Gastrocnemius medialis (tissue), 4 donors: ENCODE measurements around the gene MTREX. TPM values are rescaled to one million over a fixed set of nuclear protein-coding genes. Genes with fewer than 3 reads are reported as not detected.
A peak's percentile ranks its signal among the peaks of the same experiment; 100 is the strongest.

Experiments
- ATAC-seq, 2 donors: fragments of 150-250 bp; one replicate each; pipeline ENCODE4 v1.9.1; 2016
- DNase-seq, 2 donors: peaks; one replicate each; pipeline ENCODE4 v3.0.0-alpha.2; 2019
- H3K27ac ChIP-seq, 4 donors: fragments of 200-600 bp; sonication (generic); 1 replicate in 1 of 4; 2 replicates in 3 of 4; pipeline ENCODE4 v1.5.1; 2016 to 2018; ENCODE audit warnings: mild to moderate bottlenecking in 2 of 4, moderate library complexity in 1 of 4
- H3K27me3 ChIP-seq, 3 donors: fragments of 200-600 bp; sonication (generic) in 2 of 3; 1 replicate in 1 of 3; 2 replicates in 2 of 3; pipeline versions ENCODE4 v1.5.1 to v1.6.0; 2016 to 2019; ENCODE audit warnings: mild to moderate bottlenecking in 1 of 3, moderate library complexity in 1 of 3
- H3K36me3 ChIP-seq, 2 donors: fragments of 200-600 bp; sonication (generic) in 1 of 2; one replicate each; pipeline ENCODE4 v1.5.1; 2017 to 2018
- H3K4me1 ChIP-seq, 2 donors: fragments of 200-600 bp; sonication (generic) in 1 of 2; one replicate each; pipeline ENCODE4 v1.5.1; 2016 to 2017; ENCODE audit warnings: mild to moderate bottlenecking in 2 of 2
- H3K4me3 ChIP-seq, 4 donors: fragments of 200-600 bp; sonication (generic) in 3 of 4; 1 replicate in 1 of 4; 2 replicates in 3 of 4; pipeline ENCODE4 v1.5.1; 2016 to 2019; ENCODE audit warnings: mild to moderate bottlenecking in 2 of 4
- H3K9me3 ChIP-seq, 3 donors: fragments of 200-600 bp; sonication (generic) in 2 of 3; 1 replicate in 1 of 3; 2 replicates in 2 of 3; pipeline ENCODE4 v1.5.1; 2016 to 2019
- CTCF ChIP-seq, 5 experiments: fragments of 450-650 bp in 3 of 5; fragments of 200-600 bp in 2 of 5; sonication (generic) in 2 of 5; IDR thresholded peaks in 4 of 5; conservative IDR thresholded peaks in 1 of 5; 1 replicate in 4 of 5; 2 replicates in 1 of 5; pipeline ENCODE4 v1.5.1; 2016 to 2019; ENCODE audit warnings: antibody characterized with exemption in 5 of 5, mild to moderate bottlenecking in 3 of 5, moderate library complexity in 3 of 5
- POLR2A ChIP-seq, 2 donors: fragments of 450-650 bp; IDR thresholded peaks; one replicate each; pipeline ENCODE4 v1.6.1; 2017; ENCODE audit warnings: antibody characterized with exemption in 2 of 2, mild to moderate bottlenecking in 2 of 2, moderate library complexity in 2 of 2
- in situ Hi-C, 4 donors: fragments of 200-750 bp; cut with MboI; loops; one replicate each; pipeline versions ENCODE4 v1.15.0 to v1.8.0; 2017; ENCODE audit warnings: low sequenced_read_pairs in 4 of 4
- intact Hi-C: fragments of 100-400 bp; cut with DNase I; formaldehyde crosslinking; loops from one replicate; pipeline ENCODE4 v1.15.1; 2023; ENCODE audit warnings: low total_unique reads
- total RNA-seq, 4 donors: library from RNA; depleted of rRNA; stranded (reverse); fragments of >200 nt; gene quantifications; one replicate each; pipeline versions ENCODE4 v1.1.0 to v1.2.3, GENCODE V29; 2016

Gene MTREX
- total RNA-seq, 4 donors from 2014 or later, result 92.4 to 124 (median 109) TPM

GRCh38 chr5:55402199-55402598, 94.4 kb downstream of the MTREX start:
- in situ Hi-C loops, result loop anchor here in 2 of 4 donors (10.0 kb wide), 2 partner anchors 283 to 293 kb away; no protein-coding TSS in a partner anchor
- intact Hi-C loops, result no loop called here
- Histone ChIP-seq H3K27ac (no peak overlapping the region), H3K9me3 (no peaks in the 10 kb centered on the region), H3K4me1 (no peaks in the 10 kb centered on the region), H3K36me3 (peaks cover 0 to 28% of the 10 kb centered on the region in 2 donors), H3K27me3 (no peaks in the 10 kb centered on the region), H3K4me3 (no peak overlapping the region)
- TF ChIP-seq POLR2A (IDR thresholded peaks at IDR 0.05) (no peak), CTCF (IDR thresholded peaks at IDR 0.05 in 4 of 5, conservative IDR thresholded peaks at IDR 0.05 in 1 of 5) (no peak)
- DNase-seq (no peak), ATAC-seq (no peak)

GRCh38 chr5:55406292-55406691, 98.5 kb downstream of the MTREX start:
- ATAC-seq, result no peak
- Histone ChIP-seq H3K27ac (no peak overlapping the region), H3K27me3 (no peaks in the 10 kb centered on the region), H3K36me3 (peaks cover 0 to 37% of the 10 kb centered on the region in 2 donors), H3K4me3 (no peak overlapping the region), H3K4me1 (no peaks in the 10 kb centered on the region), H3K9me3 (no peaks in the 10 kb centered on the region)
- intact Hi-C loops (no loop called here), in situ Hi-C loops (loop anchor here in 2 of 4 donors (10.0 kb wide), 2 partner anchors 279 to 289 kb away; no protein-coding TSS in a partner anchor)
- TF ChIP-seq POLR2A (IDR thresholded peaks at IDR 0.05) (no peak), CTCF (IDR thresholded peaks at IDR 0.05 in 4 of 5, conservative IDR thresholded peaks at IDR 0.05 in 1 of 5) (no peak)
- no peak for DNase-seq

GRCh38 chr5:55407059-55407684, 99.4 kb downstream of the MTREX start:
- TF ChIP-seq POLR2A (IDR thresholded peaks at IDR 0.05) (no peak), CTCF (IDR thresholded peaks at IDR 0.05 in 4 of 5, conservative IDR thresholded peaks at IDR 0.05 in 1 of 5) (peak in 4 of 5 experiments; percentile 39 to 80 (median 62))
- Histone ChIP-seq H3K36me3 (peaks cover 0 to 44% of the 10 kb centered on the region in 2 donors), H3K9me3 (no peaks in the 10 kb centered on the region), H3K27ac (no peak overlapping the region), H3K27me3 (no peaks in the 10 kb centered on the region), H3K4me1 (no peaks in the 10 kb centered on the region), H3K4me3 (no peak overlapping the region)
- intact Hi-C loops (loop anchor here (1.0 kb wide), 1 partner anchor 284 kb away; no protein-coding TSS in a partner anchor), in situ Hi-C loops (loop anchor here in 2 of 4 donors (10.0 kb wide), 2 partner anchors 278 to 288 kb away; no protein-coding TSS in a partner anchor)
- ATAC-seq, result peak; percentile 62
- DNase-seq, result no peak

- Histone ChIP-seq H3K9me3 (no peaks in the 10 kb centered on the region), H3K36me3 (peaks cover 0 to 48% of the 10 kb centered on the region in 2 donors), H3K4me3 (no peak overlapping the region), H3K4me1 (no peaks in the 10 kb centered on the region), H3K27me3 (no peaks in the 10 kb centered on the region), H3K27ac (no peak overlapping the region)
- TF ChIP-seq POLR2A (IDR thresholded peaks at IDR 0.05) (no peak), CTCF (IDR thresholded peaks at IDR 0.05 in 4 of 5, conservative IDR thresholded peaks at IDR 0.05 in 1 of 5) (no peak)
- no peak for DNase-seq
- ATAC-seq, result no peak
- intact Hi-C loops (loop anchor here (1.0 kb wide), 1 partner anchor 283 kb away; no protein-coding TSS in a partner anchor), in situ Hi-C loops (loop anchor here in 2 of 4 donors (10.0 kb wide), 2 partner anchors 277 to 287 kb away; no protein-coding TSS in a partner anchor)
Measured at GRCh38 chr5:55407984-55408383, 100.2 kb downstream of the MTREX start.
